ENCODE results near the gene CACNG3. TPM values are rescaled to one million over a fixed set of nuclear protein-coding genes. Genes with fewer than 3 reads are reported as not detected.
"Not testable (repeated sequence)": the region's sequence is repeated elsewhere in the genome, so short reads cannot be mapped to it uniquely, and the experiment has no call there.

The CACNG3 gene
- total RNA-seq, 4 donors from 2014 or later: not detected

DNA sequence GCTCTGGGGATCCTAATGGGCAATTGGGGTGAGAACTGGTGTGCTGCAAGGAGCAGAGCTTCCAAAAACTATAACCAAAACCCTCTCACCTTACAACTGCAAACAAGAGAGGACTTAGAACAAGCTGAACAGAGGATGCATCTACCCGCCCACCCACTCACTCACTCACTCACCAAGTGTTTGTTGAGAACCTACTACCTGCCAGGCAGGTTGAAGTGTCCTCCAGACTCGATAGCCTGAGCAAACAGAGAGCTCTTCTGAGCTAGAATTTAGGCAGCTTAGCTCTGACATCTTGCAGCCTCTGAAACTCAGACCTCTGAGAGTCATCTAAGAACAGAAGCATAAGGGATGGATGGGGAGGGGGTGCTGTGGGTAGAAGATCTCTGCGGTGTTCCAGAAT, 41.2 kb downstream of the CACNG3 start:
- H3K27ac ChIP-seq: no peak overlapping the region
- H3K9me3 ChIP-seq: no peaks in the 10 kb centered on the region
- DNase-seq: no peak
- H3K27me3 ChIP-seq: no peaks in the 10 kb centered on the region
- H3K4me3 ChIP-seq (replicated peaks in 1 of 3): no peak overlapping the region
- intact Hi-C loops (cut with DNase I): no loop called here
- no peak for TF ChIP-seq POLR2A (IDR thresholded peaks at IDR 0.05)
- WGBS, 2 donors: 19 to 33% methylated on average over 3 of the region's 3 CpGs
- no peaks in the 10 kb centered on the region for H3K4me1 ChIP-seq
- H3K36me3 ChIP-seq: no peaks in the 10 kb centered on the region

DNA sequence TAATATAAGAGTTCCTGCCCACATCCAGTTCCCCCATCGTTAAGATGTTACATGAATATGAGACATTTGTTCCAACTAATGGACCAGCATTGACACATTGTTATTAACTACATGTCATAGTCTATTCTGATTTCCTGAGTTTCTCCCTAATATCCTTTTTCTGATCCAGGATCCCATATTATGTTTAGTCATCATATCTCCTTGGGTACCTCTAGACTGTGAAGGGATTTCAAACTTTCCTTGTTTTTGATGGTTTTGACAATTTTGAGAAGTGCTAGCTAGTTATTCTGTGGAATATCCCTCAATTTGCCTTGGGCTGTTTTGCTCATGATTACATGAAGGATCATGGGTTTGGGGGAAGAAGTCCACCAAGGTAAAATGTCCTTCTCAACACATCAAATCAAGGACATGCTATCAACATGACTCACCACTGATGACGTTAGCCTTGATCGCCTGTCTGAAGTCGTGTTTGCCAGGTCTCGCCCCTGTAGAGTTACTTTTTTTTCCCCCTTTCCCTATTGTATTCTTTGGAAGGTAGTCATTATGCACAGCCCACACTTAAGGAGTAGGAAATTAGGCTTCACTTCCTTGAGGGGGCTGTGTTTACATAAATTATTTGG, 42.5 kb downstream of the CACNG3 start:
- TF ChIP-seq POLR2A (IDR thresholded peaks at IDR 0.05): no peak
- TF ChIP-seq CTCF (IDR thresholded peaks at IDR 0.05): no peak
- Histone ChIP-seq H3K9me3 (no peaks in the 10 kb centered on the region), H3K27ac (no peak overlapping the region), H3K4me3 (replicated peaks in 1 of 3) (no peak overlapping the region), H3K4me1 (no peaks in the 10 kb centered on the region), H3K27me3 (no peaks in the 10 kb centered on the region), H3K36me3 (no peaks in the 10 kb centered on the region)
- WGBS, 2 donors: 80 to 91% methylated on average over 5 of the region's 5 CpGs
- intact Hi-C loops (cut with DNase I): no loop called here
- no peak for DNase-seq

- WGBS, 2 donors: 86 to 88% methylated on average over 6 of the region's 6 CpGs
- intact Hi-C loops (cut with DNase I): not testable (repeated sequence)
These were observed 44.6 kb downstream of the CACNG3 start for GRCh38 chr16:24300750-24301149.

DNA sequence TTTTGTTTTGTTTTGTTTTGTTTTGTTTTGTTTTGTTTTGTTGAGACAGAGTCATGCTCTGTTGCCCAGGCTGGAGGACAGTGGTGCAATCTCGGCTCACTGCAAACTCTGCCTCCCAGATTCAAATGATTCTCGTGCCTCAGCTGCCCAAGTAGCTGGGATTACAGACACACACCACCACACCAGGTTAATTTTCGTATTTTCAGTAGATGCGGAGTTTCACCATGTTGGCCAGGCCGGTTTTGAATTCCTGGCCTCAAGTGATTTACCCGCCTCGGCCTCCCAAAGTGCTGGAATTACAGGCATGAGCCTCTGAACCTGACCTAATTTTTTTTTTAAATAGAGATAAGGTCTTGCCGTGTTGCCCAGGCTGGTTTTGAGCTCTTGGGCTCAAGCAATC, 46.5 kb downstream of the CACNG3 start:
- TF ChIP-seq CTCF (IDR thresholded peaks at IDR 0.05): no peak
- no peak for TF ChIP-seq POLR2A (IDR thresholded peaks at IDR 0.05)
- intact Hi-C loops (cut with DNase I): no loop called here
- H3K27ac ChIP-seq: no peak overlapping the region
- H3K4me1 ChIP-seq: no peaks in the 10 kb centered on the region
- H3K36me3 ChIP-seq: no peaks in the 10 kb centered on the region
- DNase-seq: no peak
- H3K9me3 ChIP-seq: no peaks in the 10 kb centered on the region
- H3K4me3 ChIP-seq (replicated peaks in 1 of 3): no peak overlapping the region
- no peaks in the 10 kb centered on the region for H3K27me3 ChIP-seq
- 72 to 78% methylated on average over 8 of the region's 8 CpGs for WGBS, 2 donors

More at GRCh38 chr16:24300750-24301149, 44.6 kb downstream of the CACNG3 start:
- H3K27ac ChIP-seq; H3K4me3 ChIP-seq (replicated peaks in 1 of 3); H3K4me1 ChIP-seq; H3K9me3 ChIP-seq; DNase-seq; H3K36me3 ChIP-seq; H3K27me3 ChIP-seq: not testable (repeated sequence)

- no peak for DNase-seq
- no peaks in the 10 kb centered on the region for H3K4me1 ChIP-seq
- TF ChIP-seq CTCF (IDR thresholded peaks at IDR 0.05) (no peak), POLR2A (IDR thresholded peaks at IDR 0.05) (no peak)
- no peaks in the 10 kb centered on the region for H3K9me3 ChIP-seq
- H3K4me3 ChIP-seq (replicated peaks in 1 of 3): no peak overlapping the region
- H3K27ac ChIP-seq: no peak overlapping the region
- H3K36me3 ChIP-seq: no peaks in the 10 kb centered on the region
- intact Hi-C loops (cut with DNase I): no loop called here
- no peaks in the 10 kb centered on the region for H3K27me3 ChIP-seq
- WGBS, 2 donors: 76 to 81% methylated on average over 5 of the region's 5 CpGs
These were observed 52.1 kb downstream of the CACNG3 start for GRCh38 chr16:24308200-24308599.

DNA sequence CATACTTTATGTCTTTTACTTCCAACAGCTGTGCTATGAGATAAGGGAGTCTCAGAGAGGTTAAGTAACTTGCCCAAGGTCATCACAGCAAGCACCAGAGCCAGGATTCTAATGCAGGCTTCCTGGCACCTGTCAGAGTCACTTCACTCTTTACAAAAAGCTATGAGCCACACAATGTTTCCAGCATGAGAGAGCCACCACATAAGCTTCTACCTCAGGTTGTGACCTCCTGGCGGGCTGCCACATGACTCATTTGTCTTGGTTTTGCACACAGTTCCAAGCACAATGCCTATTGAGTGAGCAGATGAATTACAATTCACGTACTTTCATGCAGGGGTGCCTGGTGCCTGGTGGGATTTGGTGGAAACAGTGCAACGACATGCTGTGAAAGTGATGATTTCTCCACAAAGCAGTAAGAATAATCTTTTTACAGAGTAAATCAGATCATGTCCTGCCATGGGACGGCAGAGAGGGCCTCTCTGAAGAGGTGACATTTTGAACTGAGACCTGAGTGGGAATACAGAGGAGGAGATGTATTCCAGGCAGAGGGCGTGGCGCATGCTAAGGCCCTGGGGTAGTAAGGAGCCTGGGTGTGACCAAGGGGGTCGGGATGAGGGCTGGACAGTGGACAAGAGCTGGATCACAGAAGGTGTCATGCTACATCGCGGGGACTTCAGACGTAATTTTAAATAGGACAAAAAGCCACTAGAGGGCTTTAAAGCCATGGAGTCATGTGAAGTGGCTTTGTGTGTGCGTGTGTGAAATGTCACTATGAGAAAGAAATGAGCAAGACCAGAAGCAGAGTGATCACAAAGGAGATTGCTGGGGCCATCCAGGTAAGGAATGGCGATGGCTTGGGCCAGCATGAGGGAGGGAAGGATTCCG, 53.4 kb downstream of the CACNG3 start:
- TF ChIP-seq POLR2A (IDR thresholded peaks at IDR 0.05) (no peak), CTCF (IDR thresholded peaks at IDR 0.05) (no peak)
- Histone ChIP-seq H3K4me1 (no peaks in the 10 kb centered on the region), H3K4me3 (replicated peaks in 1 of 3) (no peak overlapping the region), H3K27ac (no peak overlapping the region), H3K36me3 (no peaks in the 10 kb centered on the region), H3K27me3 (no peaks in the 10 kb centered on the region), H3K9me3 (no peaks in the 10 kb centered on the region)
- no peak for DNase-seq
- intact Hi-C loops (cut with DNase I): no loop called here
- 64 to 66% methylated on average over 13 of the region's 13 CpGs for WGBS, 2 donors
